HG02623 (cell line): ENCODE measurements around the gene ZSCAN5B.
"Not testable (repeated sequence)": the region's sequence is repeated elsewhere in the genome, so short reads cannot be mapped to it uniquely, and the experiment has no call there.

Experiments
- ATAC-seq: cut with Tn5 transposase; IDR thresholded peaks from one replicate; pipeline ENCODE4 v1.9.1; 2021; ENCODE audit warnings: moderate library complexity; ENCODE audit not compliant: unreplicated experiment

The ZSCAN5B gene, protein sequence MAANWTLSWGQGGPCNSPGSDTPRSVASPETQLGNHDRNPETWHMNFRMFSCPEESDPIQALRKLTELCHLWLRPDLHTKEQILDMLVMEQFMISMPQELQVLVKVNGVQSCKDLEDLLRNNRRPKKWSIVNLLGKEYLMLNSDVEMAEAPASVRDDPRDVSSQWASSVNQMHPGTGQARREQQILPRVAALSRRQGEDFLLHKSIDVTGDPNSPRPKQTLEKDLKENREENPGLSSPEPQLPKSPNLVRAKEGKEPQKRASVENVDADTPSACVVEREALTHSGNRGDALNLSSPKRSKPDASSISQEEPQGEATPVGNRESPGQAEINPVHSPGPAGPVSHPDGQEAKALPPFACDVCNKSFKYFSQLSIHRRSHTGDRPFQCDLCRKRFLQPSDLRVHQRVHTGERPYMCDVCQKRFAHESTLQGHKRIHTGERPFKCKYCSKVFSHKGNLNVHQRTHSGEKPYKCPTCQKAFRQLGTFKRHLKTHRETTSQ

DNA sequence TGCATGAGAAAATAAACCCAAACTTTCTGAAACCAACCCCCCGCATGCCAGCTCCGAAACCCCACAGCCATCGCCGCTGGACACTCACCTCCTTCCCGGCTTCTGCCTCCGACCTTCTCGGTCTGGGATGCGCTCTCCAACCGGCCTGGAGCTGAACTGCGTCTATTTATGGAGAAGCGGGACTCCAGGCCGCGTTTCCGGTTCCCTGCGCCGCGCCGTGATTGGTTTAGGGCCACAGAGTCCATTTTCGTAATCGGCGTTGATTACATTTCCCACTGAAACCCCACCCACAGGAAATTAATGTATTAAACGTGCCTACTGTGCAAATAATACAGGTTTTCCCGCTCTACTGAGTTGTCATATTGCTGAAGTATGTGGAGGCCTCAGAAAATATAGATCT lies at the start of gene ZSCAN5B:
Gene ZSCAN5B, minus strand, starts transcription at position 138 of the 400 bp plus-strand sequence. CDS start 4,731 bp downstream, outside the sequence.
- not testable (repeated sequence) for ATAC-seq

DNA sequence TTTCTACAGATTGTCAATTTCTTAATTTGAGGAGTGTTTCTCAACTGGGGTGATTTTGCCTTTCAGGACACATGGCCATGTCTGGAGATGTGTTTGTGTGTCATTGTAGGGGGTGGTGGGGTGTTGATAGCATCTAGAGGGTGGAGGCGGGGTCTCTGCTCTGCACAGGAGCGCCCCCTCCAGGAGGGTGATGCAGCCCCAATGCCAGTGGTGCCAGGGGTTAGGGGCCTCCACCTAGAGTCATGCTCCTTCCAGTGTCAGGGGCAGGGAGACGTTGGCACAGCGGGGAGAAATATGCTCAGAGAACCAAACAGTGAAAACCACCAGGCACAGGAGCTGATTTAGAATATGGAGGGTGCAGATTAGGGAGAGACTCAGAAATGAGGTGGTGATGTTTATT lies 48.2 kb upstream of the ZSCAN5B start:
- not testable (repeated sequence) for ATAC-seq

DNA sequence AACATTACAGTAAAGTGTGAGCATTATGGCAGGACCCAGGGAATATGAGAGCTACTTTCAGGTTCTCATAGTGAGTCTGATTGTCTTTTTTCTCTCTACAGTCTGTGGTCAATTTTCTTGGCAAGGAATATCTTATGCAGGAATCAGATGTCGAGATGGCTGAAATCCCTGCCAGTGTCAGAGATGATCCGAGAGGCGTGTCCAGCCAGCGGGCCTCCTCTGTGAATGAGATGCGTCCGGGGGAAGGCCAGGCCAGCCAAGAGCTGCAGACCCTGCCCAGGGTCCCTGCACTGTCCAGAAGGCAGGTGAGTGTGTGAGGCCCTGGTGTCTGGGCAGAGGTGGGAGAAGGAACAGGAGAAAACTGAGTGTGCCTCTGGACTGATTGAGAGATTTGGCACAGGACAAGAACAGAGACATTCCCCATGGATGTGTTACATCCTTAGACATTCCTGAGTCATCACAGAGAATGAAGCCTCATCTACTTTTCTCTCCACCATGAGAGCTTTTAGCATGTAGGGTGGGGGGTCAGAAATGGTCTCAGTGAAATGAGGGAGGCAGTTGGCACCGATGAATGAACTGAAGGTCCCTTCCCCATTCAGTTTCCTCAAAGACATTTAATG lies 47.6 kb upstream of the ZSCAN5B start:
- no peak for ATAC-seq

DNA sequence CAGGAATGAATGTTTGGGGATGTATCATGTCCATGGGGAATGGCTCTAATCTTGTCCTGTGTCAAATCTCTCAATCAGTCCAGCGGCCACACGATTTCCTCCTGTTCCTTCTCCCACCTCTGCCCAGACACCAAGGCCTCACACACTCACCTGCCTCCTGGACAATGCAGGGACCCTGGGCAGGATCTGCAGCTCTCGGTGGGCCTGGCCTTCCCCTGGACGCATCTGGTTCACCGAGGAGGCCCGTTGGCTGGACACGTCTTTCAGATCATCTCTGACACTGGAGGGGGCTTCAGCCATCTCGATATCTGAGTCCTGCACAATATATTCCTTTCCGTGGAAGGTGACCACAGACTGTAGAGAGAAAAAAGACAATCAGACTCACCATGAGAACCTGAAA lies 25.9 kb upstream of the ZSCAN5B start:
- no peak for ATAC-seq

DNA sequence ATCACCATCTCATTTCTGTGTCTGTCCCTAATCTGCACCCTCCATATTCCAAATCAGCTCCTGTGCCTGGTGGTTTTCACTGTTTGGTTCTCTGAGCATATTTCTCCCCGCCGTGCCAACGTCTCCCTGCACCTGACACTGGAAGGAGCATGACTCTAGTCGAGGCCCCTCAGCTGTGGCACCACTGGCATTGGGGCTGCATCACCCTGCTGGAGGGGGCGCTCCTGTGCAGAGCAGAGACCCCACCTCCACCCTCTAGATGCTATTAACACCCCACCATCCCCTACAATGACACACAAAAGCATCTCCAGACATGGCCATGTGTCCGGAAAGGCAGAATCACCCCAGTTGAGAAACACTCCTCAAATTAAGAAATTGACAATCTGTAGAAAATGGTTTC lies 25.3 kb upstream of the ZSCAN5B start:
- ATAC-seq = no peak

DNA sequence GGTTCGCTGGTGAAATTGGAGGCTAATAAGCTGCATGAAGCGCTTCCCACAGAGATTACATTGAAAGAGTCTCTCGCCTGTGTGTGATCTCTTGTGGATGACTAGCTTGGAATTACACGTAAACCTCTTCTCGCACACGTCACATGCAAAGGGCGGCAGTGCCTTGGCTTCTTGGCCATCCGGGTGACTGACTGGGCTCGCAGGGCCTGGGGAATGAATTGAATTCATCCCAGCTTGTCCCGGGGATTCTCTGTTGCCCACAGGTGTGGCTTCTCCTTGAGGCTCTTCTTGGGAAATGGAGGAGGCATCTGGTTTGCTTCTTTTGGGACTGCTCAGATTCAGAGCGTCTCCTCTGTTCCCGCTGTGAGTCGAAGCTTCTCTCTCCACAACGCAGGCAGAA lies 24.3 kb upstream of the ZSCAN5B start:
- ATAC-seq = no peak

DNA sequence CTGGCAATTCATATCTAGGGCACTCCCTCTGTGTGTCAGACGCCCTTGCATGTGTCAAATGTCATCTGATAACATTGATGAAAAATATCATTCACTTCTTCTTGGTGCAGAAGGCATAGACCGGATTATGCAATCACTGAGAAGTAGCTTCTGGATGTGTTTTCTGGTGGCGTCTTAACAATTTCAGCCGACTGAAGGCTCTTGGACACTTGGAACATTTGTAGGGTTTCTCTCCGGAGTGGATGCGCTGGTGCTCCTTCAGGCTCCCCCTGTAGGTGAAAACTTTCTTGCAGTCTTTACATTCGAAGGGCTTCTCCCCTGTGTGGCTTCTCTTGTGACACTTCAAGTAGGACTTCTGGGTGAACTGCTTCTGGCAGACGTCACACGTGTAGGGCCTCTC lies 23.9 kb upstream of the ZSCAN5B start:
- not testable (repeated sequence) for ATAC-seq

DNA sequence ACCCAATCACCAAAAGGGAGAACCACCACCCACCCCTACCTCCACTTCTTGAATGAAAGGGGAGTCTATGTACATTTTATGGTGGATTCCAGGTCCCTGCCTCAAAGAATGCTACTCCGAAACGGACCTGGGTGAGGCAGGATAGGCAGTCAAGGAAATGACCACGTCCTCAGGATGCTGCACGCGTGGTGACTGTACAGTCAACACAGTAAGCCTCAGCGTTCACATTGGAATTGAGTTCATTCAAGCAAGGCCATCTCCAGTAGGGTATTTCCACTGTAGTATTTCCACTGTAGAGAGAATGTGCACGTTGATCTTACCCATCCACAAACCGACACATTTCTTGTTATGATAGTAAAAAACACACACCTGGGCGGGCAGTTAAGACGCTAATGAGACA lies 21.4 kb upstream of the ZSCAN5B start:
- ATAC-seq = no peak

DNA sequence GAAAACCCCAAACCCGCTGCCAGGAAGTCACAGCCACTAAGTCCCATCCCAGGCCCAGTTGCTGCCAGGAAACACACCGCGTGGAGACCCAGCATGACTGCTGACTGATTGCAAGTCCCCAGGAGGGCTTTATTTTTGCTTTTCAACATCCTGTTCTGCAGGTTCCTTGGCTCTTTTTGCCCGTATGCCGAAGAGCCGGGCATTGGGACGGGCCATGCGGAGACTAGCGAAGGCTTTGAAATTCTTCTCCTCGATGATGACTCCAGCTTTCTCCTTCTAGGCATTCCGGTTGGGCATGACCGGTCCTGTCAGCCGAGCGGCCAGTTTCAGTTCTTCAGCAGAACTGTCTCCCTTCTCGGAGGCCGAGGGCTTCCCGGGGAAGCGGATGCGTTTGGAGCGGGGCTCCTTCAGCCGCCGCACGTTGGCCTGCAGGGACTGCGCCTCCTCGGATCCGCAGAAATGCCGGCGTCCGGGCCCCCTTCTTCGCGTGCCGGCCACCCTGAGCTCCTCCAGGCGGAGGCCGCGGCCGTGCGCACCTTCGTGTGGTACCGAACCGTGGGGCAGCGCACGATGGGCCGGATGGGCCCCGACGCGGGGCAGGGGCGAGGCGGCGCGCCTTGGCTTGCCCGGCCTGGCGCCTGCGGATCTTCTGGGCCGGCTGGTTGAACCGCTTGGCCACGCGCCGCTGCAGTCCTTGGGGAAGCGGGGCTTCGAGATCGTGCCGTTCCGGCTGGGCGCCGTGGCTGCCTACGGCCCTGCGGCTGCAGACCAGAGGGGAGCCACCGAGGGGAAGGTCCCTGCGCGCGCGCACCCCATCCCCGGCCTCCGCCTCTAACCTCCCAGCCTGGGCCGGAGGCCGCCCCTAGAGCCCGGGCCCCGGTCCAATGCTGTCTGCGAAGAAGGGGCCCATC lies 19.7 kb upstream of the ZSCAN5B start:
- no peak for ATAC-seq

DNA sequence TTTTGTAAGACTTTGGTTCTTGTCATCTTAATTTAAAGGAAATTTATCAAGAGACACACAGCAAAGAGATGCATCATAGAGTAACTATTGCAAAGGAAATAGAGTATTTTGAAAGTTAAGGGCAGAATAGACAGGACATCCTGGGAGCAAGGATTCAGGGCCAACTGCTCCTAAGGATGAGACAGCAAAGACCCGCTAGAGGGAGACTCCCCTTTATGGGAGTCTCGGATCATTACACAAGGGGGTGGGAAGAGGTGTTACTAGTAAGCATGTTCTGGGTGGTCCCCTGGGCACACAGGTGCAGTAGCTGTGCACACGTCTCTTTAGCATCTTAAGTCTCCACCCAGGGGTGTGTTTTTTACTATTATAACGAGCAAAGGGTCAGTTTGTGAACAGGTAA lies 14.1 kb upstream of the ZSCAN5B start:
- no peak for ATAC-seq

DNA sequence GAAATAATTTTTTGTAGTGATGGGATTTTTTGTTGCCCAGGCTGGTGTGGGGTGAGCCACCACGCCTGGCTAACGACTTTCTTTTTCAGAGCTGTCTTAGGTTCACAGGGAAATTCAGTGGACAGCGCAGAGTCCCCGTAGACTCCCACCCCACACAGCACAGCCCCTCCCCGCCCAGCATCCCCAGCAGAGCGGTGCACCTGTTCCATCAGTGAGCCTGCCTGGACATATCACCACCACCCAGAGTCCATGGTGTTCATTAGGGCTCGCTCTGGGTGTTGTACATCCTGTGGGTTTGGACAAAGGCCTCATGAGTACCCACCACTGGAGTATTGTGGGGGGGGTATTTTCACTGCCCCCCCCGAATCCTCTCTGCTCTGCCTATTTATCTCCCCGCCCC lies 12.5 kb upstream of the ZSCAN5B start:
- ATAC-seq = not testable (repeated sequence)

DNA sequence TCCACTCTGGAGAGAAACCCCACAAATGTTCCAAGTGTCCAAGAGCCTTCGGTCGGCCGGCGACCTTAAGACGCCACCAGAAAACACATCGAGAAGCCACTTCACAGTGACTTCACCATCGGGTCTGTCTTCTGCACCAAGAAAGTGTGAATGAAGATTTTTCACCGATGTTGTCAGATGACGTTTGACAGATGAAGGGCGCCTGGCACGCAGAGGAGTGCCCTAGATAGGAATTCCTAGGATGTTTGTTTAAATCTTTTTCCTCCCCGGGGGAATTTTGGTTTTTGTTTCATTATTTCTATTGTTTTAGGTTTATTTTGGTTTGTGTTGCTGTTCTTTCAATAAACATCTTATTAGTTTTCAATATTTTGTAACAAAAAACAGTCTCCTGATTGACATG lies 11.5 kb upstream of the ZSCAN5B start:
- ATAC-seq = no peak

DNA sequence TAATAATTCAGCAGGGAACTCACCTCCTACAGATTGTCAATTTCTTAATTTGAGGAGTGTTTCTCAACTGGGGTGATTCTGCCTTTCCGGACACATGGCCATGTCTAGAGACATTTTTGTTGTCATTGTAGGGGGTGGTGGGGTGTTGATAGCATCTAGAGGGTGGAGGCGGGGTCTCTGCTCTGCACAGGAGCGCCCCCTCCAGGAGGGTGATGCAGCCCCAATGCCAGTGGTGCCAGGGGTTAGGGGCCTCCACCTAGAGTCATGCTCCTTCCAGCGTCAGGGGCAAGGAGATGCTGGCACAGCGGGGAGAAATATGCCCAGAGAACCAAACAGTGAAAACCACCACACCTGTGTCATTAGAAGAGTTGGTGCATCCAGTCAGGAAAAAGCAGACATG lies 10.0 kb upstream of the ZSCAN5B start:
- ATAC-seq = not testable (repeated sequence)

DNA sequence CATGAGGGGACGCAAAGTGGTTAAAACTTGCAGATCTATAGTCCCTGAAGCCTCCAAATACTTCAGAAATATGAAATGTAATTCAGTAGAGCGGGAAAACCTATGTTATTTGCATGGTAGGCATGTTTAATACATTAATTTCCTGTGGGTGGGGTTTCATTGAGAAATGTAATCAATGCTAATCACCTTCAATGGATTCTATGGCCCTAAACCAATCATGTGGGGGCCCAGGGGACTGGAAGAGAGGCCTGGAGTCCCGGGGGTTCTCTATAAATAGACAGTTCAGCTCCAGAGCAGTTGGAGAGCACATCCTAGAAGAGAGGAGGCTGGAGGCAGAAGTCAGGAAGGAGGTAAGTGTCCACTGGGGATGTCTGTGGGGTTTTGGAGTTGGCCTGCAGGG lies 4.4 kb upstream of the ZSCAN5B start, which contains the start of gene ZSCAN5C:
Gene ZSCAN5C, plus strand, starts transcription at position 301 of the 400 bp plus-strand sequence. CDS start 3,641 bp downstream, outside the sequence.
- no peak for ATAC-seq

DNA sequence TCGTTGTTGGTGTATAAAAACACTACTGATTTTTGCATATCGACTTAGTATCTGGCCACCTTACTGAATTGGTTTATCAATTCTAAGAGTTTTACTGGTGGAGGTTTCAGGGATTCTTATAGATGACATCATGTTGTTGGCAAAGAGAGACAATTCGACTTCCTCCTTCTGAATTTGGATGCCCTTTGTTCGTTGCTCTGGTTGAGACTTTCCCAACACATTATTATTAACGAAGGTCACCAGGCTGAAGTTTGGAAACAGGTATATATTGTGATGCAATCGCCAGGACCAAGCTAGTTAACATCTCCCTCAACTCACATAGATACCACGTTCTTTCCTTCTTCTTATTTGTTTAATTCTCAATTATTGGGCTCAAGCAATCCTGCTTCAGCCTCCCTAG lies 2.1 kb upstream of the ZSCAN5B start:
- no peak for ATAC-seq

DNA sequence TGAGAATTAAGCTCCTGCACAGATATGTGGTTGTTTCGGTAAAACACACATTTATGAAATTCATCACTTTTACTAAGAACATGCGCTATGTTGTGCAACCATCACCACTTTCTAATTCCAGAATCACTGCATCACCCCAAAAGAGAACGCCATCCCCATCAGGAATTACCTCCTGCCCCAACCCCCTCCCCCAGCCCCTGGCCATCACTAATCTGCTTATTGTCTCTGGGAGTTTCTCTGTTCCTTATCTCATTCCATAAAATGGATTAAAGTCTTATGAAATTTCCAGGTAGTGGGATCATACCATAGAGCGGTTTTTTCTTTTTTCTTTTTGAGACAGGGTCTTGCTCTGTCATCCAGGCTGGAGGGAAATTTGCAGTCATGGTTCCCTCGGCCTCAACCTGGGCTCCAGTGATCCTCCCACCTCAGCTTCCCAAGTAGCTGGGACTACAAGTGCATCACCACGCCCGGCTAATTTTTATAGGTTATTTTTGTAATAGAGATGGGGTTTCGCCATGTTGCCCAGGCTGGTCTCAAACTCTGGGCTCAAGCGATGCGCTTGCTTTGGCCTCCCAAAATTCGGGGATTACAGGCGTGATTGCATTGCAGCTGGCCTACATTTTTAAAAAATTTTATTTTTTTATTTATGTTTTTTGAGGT lies 3.5 kb downstream of the ZSCAN5B start:
- no peak for ATAC-seq

DNA sequence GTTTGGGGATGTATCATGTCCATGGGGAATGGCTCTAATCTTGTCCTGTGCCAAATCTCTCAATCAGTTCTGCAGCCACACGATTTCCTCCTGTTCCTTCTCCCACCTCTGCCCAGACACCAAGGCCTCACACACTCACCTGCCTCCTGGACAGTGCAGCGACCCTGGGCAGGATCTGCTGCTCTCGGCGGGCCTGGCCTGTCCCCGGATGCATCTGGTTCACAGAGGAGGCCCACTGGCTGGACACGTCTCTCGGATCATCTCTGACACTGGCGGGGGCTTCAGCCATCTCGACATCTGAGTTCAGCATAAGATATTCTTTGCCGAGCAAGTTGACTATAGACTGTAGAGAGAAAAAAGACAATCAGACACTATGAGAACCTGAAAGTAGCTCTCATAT lies 5.9 kb downstream of the ZSCAN5B start:
- ATAC-seq = no peak

DNA sequence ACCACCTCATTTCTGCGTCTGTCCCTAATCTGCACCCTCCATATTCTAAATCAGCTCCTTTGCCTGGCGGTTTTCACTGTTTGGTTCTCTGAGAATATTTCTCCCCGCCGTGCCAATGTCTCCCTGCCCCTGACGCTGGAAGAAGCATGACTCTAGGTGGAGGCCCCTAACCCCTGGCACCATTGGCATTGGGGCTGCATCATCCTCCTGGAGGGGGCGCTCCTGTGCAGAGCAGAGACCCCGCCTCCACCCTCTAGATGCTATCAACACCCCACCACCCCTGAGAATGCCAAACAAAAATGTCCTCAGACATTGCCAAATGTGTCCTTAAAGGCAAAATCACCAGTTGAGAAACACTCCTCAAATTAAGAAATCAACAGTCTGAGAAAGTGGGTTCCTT lies 6.5 kb downstream of the ZSCAN5B start:
- no peak for ATAC-seq

DNA sequence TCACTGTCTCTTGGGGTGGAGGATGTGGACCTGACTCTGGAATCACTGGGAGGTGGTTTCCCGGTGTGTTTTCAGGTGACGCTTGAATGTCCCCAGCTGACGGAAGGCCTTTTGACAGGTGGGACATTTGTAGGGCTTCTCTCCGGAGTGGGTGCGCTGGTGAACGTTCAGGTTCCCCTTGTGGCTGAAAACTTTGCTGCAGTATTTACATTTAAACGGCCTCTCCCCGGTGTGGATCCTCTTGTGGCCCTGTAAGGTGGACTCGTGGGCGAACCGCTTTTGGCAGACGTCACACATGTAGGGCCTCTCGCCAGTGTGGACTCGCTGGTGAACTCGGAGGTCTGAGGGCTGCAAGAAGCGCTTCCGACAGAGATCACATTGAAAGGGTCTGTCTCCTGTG lies 7.8 kb downstream of the ZSCAN5B start:
- no peak for ATAC-seq

DNA sequence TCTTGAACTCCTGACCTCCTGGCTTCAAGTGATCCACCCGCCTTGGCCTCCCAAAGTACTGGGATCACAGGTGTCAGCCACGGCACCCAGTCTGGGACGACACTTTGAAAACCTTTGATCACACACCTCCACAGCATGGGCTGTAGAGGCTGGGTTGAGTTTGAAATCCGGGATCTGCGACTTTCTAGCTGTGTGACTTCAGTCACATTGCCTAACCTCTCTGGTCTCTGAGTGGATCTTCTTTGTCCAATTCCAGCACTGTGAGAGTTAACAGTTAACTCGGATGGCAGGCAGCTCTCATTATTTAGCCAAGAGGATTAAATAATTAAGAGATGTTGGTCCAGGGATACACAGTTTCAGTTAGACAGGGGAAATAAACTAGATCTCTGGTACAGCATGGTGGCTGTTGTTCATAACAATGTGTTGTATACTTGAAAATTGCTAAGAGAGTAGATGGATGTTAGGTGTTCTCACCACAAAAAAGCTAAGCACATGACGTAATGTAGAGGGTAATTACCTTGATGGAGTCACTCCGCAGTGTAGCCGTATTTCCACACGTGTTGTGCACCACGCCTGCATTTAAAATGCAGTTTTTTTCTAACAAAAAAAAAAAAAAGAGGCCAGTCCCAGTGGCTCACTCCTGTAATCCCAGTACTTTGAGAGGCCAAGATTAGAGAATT lies 19.9 kb downstream of the ZSCAN5B start:
- no peak for ATAC-seq
